Chondrocyte (in vitro differentiated cells): Measurements from ENCODE around the gene IQCE. TPM values are rescaled to one million over a fixed set of nuclear protein-coding genes. Genes with fewer than 3 reads are reported as not detected.
A peak's percentile ranks its signal among the peaks of the same experiment; 100 is the strongest.

ENCODE experiments used
- DNase-seq: peaks from one replicate; pipeline ENCODE4 v3.0.0; 2021; ENCODE audit warnings: mixed read lengths, low spot score
- H3K27ac Mint-ChIP-seq: one replicate; pipeline ENCODE4 v1.8.0; 2021; ENCODE audit warnings: mild to moderate bottlenecking, moderate library complexity, mixed read lengths; ENCODE audit not compliant: unreplicated experiment
- H3K27me3 Mint-ChIP-seq: 2 replicates; pipeline ENCODE4 v1.8.0; 2021; ENCODE audit warnings: low read depth, mixed read lengths
- H3K36me3 Mint-ChIP-seq: 2 replicates; pipeline ENCODE4 v1.8.0; 2021; ENCODE audit warnings: low read depth, mixed read lengths
- H3K4me1 Mint-ChIP-seq: 2 replicates; pipeline ENCODE4 v1.8.0; 2021; ENCODE audit warnings: low read depth, mild to moderate bottlenecking, mixed read lengths
- H3K4me3 Mint-ChIP-seq: one replicate; pipeline ENCODE4 v1.8.0; 2021; ENCODE audit warnings: mild to moderate bottlenecking, moderate library complexity, mixed read lengths; ENCODE audit not compliant: unreplicated experiment
- H3K9me3 Mint-ChIP-seq: 2 replicates; pipeline ENCODE4 v1.8.0; 2021; ENCODE audit warnings: low read depth, mixed read lengths
- total RNA-seq: library from RNA; stranded (reverse); gene quantifications from 3 replicates; pipeline ENCODE4 v1.2.1, GENCODE V29; 2021
- TF ChIP-seq, protein P1 (sequence below): fragments of 200-600 bp; sonication (generic); IDR thresholded peaks from 2 replicates; pipeline ENCODE4 v1.5.0; 2021; ENCODE audit warnings: antibody characterized with exemption, mild to moderate bottlenecking, moderate library complexity

IQCE gene
- total RNA-seq, 1 donor from 2014 or later: 10.0 TPM

DNA sequence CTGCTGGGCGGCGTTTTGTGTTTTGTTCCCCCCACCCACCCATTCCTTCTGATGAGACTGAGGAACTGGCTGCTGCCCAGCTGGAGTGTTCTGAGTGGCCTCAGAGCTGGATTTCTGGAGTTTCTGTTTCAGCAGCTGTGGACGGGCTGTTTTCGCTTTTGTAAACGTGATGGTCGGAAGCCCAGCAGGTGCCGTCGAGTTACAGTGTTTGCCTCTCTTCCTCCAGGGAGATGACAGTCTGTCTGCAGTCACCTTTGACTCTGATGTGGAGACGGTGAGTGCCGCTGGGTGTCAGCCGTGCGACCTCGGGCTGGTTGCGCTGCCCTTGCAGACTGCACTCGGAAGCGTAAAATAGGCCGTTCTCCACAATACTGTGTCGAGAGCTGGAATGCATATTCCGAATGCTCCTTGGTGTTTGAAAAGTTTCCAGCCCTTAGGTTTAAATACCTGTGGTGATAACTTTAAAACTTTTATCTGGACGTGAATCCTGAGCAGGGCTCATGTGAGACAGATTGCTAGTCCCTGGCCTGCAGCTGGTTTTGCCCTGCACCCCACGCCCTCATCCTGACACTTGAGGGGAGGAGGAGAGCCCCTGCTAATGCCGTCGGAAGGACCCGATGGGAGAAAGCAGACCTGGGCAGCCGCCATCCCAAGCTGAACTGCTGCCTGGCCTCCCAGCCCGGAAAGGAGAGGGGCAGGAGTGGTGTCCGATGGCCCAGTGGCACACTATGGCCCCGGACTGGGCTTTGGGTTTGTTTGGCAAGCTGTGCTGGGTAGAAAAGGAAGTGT lies 8.3 kb downstream of the IQCE start:
- Mint-ChIP-seq H3K9me3 (no peaks in the 10 kb centered on the region), H3K4me1 (peaks cover 18% of the 10 kb centered on the region), H3K4me3 (peak overlapping the region; percentile 59), H3K27me3 (no peaks in the 10 kb centered on the region), H3K27ac (peak overlapping the region; percentile 86), H3K36me3 (peaks cover 6% of the 10 kb centered on the region)
- TF ChIP-seq, protein P1, sequence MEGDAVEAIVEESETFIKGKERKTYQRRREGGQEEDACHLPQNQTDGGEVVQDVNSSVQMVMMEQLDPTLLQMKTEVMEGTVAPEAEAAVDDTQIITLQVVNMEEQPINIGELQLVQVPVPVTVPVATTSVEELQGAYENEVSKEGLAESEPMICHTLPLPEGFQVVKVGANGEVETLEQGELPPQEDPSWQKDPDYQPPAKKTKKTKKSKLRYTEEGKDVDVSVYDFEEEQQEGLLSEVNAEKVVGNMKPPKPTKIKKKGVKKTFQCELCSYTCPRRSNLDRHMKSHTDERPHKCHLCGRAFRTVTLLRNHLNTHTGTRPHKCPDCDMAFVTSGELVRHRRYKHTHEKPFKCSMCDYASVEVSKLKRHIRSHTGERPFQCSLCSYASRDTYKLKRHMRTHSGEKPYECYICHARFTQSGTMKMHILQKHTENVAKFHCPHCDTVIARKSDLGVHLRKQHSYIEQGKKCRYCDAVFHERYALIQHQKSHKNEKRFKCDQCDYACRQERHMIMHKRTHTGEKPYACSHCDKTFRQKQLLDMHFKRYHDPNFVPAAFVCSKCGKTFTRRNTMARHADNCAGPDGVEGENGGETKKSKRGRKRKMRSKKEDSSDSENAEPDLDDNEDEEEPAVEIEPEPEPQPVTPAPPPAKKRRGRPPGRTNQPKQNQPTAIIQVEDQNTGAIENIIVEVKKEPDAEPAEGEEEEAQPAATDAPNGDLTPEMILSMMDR: no peak
- no peak for DNase-seq

DNA sequence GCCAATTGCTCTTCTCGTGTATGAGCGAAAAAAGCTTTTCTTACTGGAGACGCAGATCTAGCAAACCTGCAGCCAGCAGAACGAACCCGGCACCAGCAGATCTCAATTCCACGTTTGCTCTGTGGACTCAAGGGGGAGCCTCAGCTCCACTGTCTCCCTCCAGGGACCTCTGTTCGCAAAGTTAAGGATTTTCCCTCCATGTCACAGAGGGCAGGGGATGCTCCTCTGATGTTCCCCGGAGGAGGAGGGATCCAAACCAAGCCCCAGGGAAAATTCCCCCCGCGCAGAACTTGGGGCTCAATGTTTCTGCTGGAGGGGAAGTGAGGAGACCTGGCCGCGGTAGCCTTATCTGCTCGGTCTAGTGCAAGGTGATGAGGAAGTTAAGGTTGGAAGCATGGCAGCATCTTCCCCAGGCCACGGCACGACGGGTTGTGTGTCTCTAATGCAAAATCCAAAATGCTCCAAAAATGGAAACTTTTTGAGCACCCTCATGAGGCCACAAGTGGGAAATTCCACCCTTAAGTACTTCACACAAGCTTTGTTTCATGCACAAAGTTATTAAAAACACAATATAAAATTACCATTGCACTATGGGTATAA lies 9.0 kb downstream of the IQCE start:
- Mint-ChIP-seq H3K4me3 (no peak overlapping the region), H3K36me3 (peaks cover 6% of the 10 kb centered on the region), H3K9me3 (no peaks in the 10 kb centered on the region), H3K27ac (no peak overlapping the region), H3K4me1 (peaks cover 21% of the 10 kb centered on the region), H3K27me3 (no peaks in the 10 kb centered on the region)
- no peak for DNase-seq
- TF ChIP-seq, protein P1: peak; percentile 80

DNA sequence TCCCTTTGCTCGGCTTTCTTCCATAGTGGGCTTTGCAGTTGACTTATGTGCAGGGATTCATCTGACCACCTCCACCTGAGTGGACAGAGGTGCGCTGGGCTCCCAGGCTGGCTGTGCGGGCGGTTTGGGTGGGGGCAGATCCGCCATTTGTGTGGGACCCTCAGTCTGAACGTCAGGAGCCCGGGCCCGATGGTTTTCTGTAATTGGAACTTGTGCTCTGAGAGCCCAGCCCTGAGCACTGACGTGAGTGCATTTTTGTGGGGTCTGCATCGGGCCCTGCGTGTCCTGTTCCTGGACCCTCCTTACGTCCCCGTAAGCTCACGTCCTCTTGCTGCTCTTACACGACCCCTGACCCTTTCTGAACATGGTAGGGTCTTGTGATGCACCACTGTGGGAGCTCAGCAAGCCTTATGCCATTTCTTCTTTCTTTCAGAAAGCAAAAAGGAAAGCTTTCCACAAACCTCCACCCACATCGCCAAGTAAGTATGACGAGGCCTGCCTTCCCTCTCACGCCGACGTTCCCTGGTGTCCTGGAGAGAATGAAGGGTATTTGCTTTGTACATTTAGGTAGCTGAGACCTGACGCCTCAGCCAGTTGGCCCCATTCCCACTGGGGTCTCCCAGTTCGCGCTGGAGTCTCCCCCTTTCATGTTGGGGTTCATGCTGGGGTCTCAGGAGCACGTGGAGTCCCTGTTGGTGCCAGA lies 9.9 kb downstream of the IQCE start:
- Mint-ChIP-seq H3K36me3 (peaks cover 8% of the 10 kb centered on the region), H3K27me3 (no peaks in the 10 kb centered on the region), H3K4me1 (peaks cover 21% of the 10 kb centered on the region), H3K9me3 (no peaks in the 10 kb centered on the region), H3K4me3 (no peak overlapping the region), H3K27ac (no peak overlapping the region)
- DNase-seq: no peak
- TF ChIP-seq, protein P1: no peak

DNA sequence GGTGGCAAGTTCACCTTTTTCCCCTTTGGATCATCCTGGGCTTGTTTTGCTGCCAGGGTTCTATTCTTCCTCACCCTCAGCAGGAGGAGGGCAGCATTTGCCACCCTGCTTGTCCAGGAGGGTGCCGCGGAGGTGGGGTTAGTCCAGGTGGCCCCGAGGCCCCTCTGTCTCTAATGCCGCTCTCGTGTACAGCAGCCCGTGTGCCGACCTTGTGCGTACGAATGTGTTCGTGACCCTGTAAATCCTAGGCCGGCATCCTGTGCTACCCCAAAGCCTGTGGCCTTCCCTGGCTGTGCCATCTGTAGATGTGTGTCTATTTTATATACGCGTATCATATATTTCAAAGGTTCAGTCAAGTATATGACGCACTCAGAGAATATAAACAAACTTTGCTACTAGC lies 10.6 kb downstream of the IQCE start:
- TF ChIP-seq, protein P1: no peak
- peaks cover 21% of the 10 kb centered on the region for H3K4me1 Mint-ChIP-seq
- no peak for DNase-seq
- H3K9me3 Mint-ChIP-seq: no peaks in the 10 kb centered on the region
- no peaks in the 10 kb centered on the region for H3K27me3 Mint-ChIP-seq
- no peak overlapping the region for H3K4me3 Mint-ChIP-seq
- no peak overlapping the region for H3K27ac Mint-ChIP-seq
- H3K36me3 Mint-ChIP-seq: peaks cover 15% of the 10 kb centered on the region

DNA sequence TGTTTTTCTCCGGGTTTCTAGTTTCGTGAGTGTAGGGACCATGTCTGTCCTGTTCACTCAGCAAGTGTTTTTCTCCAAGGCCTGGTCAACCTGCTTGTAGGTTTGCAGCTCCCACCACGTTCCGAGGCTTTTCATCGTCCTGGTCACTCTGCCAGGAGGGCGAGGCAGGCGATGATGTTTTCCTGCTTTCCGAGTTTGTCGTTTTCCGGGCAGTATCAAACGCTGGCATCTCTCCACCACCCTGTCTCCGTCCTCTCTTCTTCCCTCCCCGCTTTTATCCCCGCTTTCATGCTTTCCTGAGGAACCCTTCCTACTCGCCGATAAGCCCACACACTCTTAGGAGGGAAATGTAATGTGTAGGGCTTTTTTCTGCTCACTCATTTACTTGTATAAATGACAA lies 11.2 kb downstream of the IQCE start:
- TF ChIP-seq, protein P1: no peak
- Mint-ChIP-seq H3K4me3 (no peak overlapping the region), H3K9me3 (no peaks in the 10 kb centered on the region), H3K36me3 (peaks cover 17% of the 10 kb centered on the region), H3K27me3 (no peaks in the 10 kb centered on the region), H3K27ac (no peak overlapping the region), H3K4me1 (peaks cover 21% of the 10 kb centered on the region)
- no peak for DNase-seq
